B cell (primary cell): ENCODE measurements around the gene ARX.

ENCODE experiments used
- CTCF ChIP-seq: fragments of 200-600 bp; IDR thresholded peaks from one replicate; pipeline ENCODE4 v1.8.0; 2022; ENCODE audit warnings: antibody characterized with exemption, mild to moderate bottlenecking
- EZH2 ChIP-seq: IDR thresholded peaks from 2 replicates; pipeline ENCODE4 v1.6.1; 2012; ENCODE audit warnings: borderline replicate concordance, low read depth, mild to moderate bottlenecking, moderate library complexity, low read length; ENCODE audit not compliant: insufficient read depth, poor library complexity, severe bottlenecking

GRCh38 chrX:25004040-25004439 lies 11.7 kb downstream of the ARX start:
- no peak for TF ChIP-seq CTCF
- no peak for TF ChIP-seq EZH2
